LHCN-M2 (cell line): ENCODE results near the gene CNGA4. TPM values are rescaled to one million over a fixed set of nuclear protein-coding genes. Genes with fewer than 3 reads are reported as not detected.

ENCODE experiments used
- DNase-seq: peaks from one replicate; pipeline ENCODE4 v3.0.0-alpha.2; 2012; ENCODE audit warnings: low read depth
- polyA plus RNA-seq: library from polyadenylated mRNA; unstranded; fragments of >200 nt; gene quantifications from one replicate; pipeline ENCODE4 v1.2.1, GENCODE V29; 2012; ENCODE audit warnings: missing spikeins
- total RNA-seq: library from RNA; depleted of rRNA; stranded (reverse); fragments of >200 nt; gene quantifications from 2 replicates; pipeline ENCODE4 v1.2.3, GENCODE V29; 2014; rRNA removed

The CNGA4 gene
- not detected in 2 replicates for total RNA-seq
- not detected for polyA plus RNA-seq

DNA sequence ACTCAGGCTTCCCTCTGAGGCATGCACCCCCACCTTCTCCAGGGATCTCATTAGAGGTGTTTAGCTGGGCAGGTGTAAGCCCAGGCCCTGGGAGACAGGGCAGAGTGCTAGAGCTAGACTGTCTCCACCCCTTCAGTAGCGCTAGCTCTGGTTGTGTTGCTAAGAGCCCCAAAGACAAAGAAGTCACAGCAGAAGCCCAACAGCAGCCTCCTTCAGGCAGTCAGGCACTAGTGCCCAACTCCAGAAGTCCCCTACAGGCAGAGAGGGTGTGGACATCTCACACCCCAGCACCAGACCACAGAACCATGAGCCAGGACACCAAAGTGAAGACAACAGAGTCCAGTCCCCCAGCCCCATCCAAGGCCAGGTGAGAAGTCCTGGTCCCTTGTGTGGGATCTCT, at the start of gene CNGA4:
CNGA4 (plus strand) TSS at position 188 of the 400 bp plus-strand sequence; CDS start at position 306, 118 bp downstream.
- no peak for DNase-seq

- DNase-seq, result no peak
Observed at GRCh38 chr11:6191742-6192141, 47.1 kb upstream of the CNGA4 start.

DNA sequence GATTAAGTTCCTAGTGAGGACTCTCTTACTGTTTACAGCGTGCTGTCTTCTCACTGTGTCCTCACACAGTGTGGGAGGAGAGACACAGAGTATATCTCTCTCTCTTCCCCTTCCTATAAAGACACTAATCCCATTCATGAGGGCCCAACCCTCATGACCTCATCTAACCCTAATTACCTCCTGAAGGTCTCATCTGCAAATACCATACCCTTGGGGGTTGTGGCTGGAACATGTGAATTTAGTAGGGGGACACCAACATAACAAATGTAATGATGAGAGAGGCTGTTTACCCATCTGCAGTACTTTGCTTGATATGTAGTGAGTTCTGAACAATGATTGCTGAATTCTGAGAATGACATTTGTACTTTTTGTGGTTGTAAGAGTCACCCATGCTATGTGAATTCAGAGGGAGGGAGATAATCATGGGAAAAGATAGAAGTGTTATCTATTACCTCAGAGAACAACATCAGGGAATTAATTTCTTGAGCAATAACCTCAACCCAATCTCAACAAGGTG, 44.8 kb upstream of the CNGA4 start:
- DNase-seq, result no peak

DNA sequence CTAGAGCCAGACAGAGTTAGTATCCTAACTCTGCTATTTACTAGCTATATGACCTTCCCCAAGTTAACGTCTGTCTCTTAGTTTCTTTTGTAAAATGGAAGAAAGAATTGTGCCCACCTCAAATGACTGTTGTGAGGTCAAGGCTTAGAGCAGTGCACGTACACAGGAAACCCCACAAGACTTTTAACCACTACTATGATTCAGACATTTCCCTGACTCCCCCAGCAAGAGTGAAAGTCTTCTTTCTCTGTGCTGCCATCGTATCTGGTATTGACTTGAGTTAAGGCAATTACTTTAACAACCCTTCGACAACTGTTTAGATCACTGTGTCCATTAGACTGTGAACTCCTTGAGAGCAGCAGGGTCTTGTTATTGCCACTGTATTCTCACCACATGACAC, 42.5 kb upstream of the CNGA4 start:
- DNase-seq, result no peak

DNA sequence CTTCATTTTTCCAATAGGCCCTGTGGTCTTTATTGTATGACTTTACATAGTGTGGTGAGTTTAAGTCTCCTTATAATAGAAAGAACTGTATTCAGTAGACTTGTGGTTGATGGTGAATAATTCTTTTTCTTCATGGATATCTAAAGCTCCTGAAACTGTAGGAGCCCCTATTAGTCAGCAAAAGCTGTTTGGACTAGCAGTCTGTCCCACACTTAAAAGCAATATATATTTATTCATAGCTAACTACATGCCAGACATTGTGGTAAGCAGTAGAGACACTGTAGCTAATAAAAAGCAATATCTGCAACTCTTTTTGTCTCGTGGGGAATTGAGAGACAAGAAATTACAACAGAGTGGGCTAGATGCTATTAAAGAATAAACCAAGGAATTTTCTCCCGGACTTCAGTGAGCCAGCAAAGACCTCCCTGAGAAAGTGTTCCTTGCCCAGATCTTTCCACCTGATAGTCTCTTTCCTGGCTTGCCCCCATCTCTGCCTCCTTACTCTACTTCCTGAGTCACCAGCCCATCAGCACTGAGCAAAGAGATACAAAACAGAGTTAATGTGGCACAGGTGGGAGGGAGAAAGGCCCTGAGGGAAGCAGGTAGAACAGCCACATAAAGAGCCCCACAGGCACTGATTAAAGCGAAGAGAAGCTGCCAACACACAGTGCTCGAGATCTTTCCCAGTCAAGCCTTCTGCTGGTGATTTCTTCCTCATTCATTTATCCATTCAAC, 41.3 kb upstream of the CNGA4 start:
- DNase-seq, result no peak

- no peak for DNase-seq
Observed at GRCh38 chr11:6199174-6199810, 39.6 kb upstream of the CNGA4 start, which contains the start of gene OR52W1. Gene OR52W1, plus strand, starts transcription at chr11:6199224. Its CDS starts 0 bp downstream, at chr11:6199224.

DNA sequence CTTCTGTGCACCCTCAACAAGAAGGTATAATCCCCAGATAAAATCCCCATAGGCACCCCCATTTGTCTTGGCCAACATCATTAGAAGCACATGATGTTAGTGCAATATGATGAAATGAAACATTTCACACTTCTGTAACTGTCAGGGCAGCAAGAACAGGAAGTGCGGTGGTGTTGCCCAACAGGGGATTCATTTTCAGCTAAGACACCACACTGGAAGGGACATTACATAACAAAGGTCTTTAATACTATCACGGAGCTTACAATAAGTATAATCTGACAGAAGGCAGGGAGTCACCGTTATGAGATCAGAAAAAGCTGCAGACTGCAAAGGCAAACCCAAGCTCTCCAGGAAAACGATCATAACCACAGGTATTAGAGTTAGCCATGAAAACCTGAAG, 37.9 kb upstream of the CNGA4 start:
- DNase-seq, result no peak

DNA sequence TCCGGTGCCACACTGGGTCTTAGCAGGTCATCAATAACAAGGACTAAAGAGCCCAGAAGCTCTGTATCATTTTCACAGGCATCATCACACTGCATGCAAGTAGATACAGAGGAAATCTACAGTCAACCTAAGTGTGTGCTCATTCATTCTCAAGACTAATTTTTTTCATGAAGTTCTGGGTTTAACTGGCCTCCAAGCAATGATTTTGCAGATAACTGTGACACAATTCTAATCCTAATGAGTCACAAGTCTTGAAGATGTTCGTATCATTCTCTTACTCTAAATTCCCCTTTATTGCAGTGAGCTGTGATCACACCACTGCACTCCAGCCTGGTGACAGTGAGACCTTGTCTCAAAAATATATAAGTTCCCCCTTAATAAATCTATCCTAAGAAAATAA, 37.4 kb upstream of the CNGA4 start:
- no peak for DNase-seq

DNA sequence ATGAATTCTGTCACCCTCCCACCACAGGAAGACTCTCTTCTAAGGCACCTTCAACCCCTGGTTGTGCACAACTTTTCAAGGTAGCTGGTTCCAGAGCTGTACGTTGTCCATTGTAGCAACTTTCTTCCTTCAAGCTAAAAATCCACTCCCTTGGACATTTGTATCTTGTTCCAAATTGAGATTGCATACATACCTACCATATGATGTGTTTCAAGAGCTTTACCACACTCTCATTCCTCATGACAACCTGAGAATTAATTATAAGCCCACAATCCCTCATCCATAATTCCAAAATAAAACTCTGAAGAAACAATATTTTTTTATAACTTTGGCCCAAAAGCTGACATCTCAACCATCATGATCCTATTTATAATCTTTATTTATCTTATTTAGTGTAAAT, 36.8 kb upstream of the CNGA4 start:
- DNase-seq, result no peak

- DNase-seq, result no peak
Observed at GRCh38 chr11:6203327-6203726, 35.6 kb upstream of the CNGA4 start.

DNA sequence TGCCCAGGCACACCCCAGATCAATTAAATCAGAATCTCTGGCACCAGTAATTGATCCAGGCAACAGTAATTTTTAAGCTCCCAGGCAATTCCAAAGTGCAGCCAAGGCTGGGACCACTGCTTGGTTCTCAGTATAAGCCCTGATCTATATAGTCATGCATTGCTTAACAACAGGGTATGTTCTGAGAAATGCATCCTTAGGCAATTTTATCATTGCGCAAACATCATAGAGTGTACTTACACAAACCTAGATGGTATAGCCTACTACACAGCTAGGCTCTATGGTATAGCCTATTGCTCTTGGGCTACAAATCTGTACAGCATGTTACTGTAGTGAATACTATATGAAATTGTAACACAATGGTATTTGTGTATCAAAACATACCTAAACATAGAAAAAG, 34.2 kb upstream of the CNGA4 start:
- no peak for DNase-seq

DNA sequence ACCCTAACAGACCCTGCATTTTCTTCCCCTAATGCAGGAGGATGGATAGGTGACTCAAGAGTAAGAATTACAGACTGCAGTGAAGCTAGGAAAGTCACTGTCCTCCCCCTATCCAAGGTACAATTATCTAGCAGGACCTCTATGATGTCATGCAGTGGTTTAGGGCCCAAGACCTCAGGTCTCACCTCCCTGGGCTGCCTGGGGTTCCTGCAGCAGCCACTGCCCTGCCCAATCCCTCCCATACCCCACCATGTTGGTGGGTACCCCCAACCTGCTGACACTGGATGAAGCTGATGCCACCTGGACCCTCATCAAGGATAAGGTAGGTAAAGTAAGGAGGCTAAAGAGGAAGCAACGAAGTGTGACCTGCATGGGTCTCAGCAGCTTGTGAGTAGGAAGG, 33.5 kb upstream of the CNGA4 start, which contains the start of gene C11orf42:
C11orf42 (plus strand) TSS at position 192 of the 400 bp plus-strand sequence; CDS start at position 251, 59 bp downstream.
- DNase-seq, result no peak

DNA sequence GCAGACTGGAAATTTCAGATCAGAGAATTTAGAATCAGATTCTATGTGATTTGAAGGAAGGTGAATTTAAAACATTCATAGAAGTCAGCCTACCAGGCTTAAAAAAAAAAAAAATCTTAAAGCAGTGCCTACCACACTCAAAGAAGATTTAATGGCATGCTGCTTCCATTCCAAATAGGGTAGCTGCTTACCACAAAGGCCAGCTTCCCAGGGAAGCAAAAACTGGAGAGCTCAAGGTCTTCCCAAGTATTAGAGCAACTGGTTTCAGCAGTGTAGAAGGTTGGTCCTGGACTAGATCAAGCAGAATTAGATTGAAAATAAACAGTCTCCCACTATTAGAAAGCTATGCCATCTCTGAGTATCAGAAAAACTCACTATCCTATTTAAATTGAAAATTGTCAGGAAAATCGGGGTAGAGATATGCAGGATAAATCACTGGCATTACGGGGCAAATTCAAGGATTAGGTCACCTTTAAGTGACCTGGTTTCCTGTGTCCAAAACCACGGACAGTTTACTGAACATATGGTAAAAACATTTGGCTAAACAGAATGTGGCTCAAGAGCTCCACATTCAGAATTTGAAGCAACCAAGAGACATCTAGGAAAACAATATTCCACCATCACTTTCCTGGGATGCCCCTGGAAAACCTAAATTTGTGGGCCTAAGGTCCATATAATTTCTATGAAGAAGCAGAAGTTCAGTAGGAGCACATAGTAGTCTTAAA, 32.3 kb upstream of the CNGA4 start:
- no peak for DNase-seq

DNA sequence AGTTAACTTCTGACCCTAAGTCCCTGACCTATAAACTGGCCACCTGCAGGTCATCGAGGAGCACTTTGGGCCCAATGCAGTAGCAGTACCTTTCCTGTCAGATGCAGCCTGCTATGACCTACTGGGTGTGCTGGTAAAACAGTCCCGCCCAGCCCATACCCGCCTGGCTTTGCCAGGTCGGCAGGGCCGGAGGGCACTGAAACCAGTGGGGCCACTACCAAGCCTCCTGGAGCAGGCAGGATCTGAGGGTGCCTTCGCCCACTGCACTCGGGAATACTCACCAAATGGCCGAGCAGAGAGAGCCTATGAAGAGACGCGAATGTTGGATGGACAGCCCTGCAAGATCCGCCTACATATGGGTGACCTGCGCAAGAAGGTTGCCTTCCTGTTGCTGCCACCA, 29.1 kb upstream of the CNGA4 start:
- no peak for DNase-seq

GRCh38 chr11:6210274-6210955, 28.5 kb upstream of the CNGA4 start:
- DNase-seq, result no peak

DNA sequence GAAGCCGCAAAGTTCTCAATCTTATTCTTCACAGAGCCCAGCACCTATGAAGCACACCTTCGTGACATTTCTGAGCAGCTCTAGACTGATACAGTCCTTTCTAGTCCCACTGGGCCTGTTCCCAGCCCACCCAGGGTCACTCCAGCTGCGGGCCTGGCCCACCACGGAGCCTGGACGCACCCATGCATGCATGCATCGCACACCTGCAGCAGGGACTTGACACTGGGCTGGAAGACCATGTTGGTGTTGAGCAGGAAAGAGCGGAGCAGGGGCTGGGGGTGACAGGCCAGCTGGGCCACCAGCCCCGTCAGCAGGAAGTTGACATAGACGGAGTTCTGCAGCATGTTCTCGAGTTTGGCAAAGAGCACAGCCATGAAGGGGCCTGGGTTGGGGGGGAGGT, 24.4 kb upstream of the CNGA4 start:
- no peak for DNase-seq

DNA sequence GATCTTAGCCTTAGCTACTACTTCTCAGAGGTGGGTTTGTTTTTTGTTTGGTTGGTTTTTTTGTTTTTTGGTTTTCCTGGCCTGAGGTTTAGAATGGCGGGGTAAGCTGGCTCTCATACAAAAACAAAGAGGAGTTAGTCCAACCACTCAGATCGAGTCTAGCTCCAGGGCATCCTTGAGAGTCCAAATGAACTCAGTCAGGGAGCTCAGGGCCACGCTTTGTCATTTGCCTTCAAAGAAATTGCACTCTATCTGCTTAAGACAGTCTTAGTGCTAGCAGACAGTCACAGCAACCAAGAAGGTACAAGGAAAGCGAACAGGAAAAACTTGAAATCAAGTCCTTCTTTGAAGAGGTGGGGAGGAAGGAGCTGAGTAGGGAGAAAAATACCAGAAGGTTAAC, 22.4 kb upstream of the CNGA4 start:
- DNase-seq, result no peak

DNA sequence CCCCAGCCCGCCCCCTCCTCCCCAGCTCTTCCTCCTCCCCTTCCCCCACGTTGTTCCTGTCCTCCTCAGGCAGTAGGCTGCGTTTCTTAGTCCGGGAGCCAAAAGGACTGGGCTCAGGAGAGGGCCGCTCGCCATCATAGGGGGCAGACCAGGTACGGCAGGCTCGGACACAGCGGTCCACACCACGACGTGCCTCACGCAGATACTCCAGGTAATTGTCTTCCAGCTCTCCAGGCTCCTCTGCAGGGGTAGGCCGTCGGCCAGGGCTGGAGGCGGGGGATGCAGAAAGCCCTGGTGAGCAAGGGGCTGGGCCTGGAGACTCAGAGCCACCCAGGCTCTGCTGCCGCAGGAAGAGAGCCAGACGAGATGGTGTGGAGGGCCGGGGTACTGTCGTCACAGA, 21.2 kb upstream of the CNGA4 start:
- no peak for DNase-seq

- peak; percentile 86 for DNase-seq
Observed at GRCh38 chr11:6219359-6219758, 19.5 kb upstream of the CNGA4 start.

DNA sequence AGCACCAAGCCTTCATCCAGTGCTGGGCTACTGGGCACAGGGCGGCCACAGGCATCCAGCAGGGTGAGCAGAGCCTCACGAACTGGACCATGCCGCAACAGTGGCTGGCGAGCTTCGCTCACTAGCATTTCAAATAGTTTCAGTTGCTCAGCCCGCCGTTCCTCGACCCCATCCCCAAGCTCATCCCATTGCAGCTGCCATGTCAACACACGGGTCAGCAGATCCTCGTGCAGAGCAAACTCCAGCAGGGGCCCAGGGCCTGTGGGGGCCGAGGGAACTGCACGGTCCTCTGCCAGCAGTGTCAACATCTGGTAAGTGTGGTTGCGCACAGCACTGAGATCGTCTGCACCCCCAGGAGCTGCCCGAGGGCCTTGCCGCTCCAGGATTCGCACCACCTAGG, 15.0 kb upstream of the CNGA4 start:
- no peak for DNase-seq

DNA sequence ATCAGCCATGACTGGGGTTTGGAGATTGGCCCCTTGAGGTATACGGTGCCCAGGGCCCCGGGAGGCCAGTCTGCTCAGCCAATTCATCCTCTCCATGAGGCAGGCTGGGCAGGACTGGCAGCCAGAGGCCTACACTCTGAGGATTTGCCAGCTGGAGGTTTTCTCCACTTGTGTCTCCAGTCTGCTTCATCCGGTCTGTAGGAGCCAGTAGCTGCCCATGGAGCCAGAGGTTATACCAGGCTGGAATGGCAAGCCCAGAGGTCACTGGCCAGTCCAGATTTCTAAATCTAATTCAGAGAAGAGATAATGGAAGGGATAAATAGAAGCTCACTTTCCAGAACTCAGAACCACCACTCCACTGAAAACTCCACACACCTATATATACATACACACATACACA, 14.5 kb upstream of the CNGA4 start:
- DNase-seq, result no peak

DNA sequence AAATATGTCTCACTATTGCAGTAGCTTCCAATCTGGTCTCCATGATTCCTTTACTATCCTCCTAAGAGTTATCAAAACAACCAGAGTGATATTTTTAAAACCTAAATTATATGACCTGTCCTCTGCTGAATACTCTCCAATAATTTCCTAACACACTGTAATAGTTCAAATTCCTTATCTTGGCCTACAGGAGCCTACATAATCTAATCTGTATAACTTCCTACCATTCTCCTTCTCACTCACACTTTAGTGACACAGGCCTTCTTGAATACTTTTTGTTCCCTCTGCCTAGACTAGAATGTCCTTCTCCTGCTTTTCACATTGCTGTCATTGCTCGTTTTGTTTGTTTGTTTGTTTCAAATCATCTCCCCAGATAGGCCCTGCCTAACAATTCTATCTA, 13.9 kb upstream of the CNGA4 start:
- no peak for DNase-seq
